Inflammatory macrophage (primary cell): Measurements from ENCODE around the gene EHF.

Experiments
- DNase-seq, 2 donors: peaks; one replicate each; pipeline ENCODE4 v3.0.0-alpha.2; 2020 to 2022

EHF gene

DNA sequence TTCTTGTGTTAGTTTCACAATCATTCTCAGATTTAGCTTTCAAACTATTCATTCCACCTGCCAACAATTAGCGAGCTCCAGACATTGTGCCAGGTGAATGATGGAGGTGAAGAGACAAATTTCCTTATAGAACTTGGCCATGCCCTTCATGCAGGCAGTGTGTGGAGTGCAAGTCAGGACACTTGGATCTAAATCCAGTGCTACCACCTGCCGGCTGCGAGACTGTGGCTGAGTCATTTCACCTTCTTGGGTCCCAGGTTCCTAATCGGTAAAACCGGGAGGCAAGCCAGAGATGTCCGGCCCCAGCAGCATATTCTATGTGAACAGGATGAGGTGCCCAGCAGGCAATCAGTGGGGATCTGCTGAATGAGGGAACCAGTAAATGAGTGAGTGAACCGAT lies 18.6 kb upstream of the EHF start:
- DNase-seq: no peak

DNA sequence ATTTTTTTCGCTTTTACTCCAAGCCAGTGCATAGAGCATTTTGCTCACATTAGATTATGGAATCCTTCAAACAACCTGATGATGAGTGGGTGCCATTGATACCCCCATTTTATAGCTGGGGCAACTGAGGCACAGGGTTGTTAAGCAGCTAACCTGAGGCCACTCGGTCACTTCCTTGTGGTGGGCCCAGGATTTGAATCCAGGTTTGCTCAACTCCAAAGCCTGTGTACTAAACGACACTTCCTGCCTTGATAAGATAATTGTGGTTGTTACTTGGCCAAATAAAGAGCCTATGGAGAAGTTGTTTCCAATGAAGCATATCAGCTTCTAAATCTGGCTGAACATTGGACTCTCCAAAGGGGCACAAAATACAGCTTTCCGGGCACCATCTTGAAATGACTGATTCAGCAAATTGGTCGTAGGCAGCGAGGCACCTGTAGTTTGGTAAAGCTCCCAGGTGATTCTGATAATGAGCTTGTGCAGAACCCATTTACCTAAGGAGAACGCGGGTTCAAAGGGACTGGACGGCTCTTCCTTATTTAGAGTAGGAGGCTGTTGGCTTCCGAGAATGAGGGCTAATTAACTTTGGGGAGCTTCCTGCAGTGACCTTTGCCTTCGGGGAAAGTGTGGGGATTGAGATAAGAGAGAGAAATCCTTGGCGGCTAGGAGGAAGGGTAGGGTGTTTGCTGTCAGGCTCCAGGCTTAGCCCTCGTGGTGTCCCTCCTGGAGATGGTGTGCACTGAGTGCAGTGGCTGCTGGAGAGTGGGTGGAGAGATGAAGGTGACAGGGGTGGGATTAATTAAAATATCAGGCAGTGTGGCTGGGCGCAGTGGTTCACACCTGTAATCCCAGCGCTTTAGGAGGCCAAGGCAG lies 17.5 kb upstream of the EHF start:
- no peak for DNase-seq

DNA sequence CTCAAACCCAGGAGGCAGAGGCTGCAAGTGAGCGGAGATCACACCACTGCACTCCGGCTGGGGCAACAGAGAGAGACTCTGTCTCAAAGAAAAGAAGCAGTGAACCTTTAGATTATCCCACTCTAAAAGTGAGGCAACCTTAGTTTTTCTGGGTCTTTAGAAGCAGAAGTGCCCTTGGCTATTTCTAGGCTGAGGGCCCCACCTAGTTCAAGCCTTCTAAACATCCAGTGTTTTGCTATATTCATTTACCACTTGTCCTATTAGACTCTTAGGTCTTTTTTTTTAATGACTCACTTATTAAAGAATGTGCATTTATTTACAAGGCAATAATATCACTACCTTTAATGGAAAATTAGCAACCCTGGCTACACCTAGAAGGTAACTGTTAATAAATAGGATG lies 16.7 kb upstream of the EHF start:
- no peak for DNase-seq

GRCh38 chr11:34604911-34605310 lies 16.0 kb upstream of the EHF start:
- DNase-seq: no peak

DNA sequence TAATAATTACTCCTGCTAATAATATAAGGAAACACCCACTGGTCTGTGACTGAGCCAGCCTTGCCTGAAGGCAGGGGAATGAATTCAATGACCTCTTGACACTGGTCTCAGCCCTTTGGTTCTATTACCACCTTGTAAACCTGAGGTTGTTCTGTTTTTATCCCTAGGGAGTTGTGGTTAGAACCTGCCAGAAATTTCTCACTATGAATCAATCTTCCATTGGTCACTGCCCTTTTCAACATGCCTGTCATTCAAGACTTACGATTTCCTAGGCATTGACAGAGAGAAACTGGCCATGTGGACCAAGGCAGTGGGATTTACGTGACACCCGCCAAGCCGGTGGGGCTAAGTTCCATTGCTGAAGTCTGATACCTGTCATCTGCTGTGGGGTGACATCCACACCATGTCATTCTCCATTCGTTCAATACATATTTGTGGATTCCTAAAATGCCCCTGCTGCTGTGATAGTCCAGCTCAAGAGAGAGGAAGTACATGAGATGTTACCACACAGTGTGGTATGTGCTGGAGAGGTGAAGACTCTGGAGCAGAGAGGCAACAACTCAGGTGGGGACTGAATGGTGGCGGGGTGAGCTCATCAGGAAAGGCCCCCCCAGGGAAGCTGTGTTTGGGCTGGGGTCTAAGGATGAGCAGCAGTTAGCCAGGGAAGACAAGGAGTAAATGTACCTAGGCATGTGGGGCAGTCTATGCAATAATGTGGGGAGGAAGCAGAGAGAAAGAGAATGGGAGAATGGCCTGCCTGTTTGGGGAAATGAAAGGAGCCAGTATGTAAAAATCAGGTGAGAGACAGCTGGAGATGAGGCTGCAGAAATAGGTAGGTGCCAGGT lies 15.2 kb upstream of the EHF start:
- DNase-seq: no peak

GRCh38 chr11:34606326-34607120 lies 14.4 kb upstream of the EHF start:
- DNase-seq: no peak

- DNase-seq: no peak
These were observed 11.6 kb upstream of the EHF start for GRCh38 chr11:34609187-34609751.

GRCh38 chr11:34609850-34610249 lies 11.0 kb upstream of the EHF start:
- peak in 1 of 2 donors; percentile 42 for DNase-seq

GRCh38 chr11:34610324-34611041 lies 10.4 kb upstream of the EHF start:
- no peak for DNase-seq

- DNase-seq: no peak
These were observed 7.9 kb upstream of the EHF start for GRCh38 chr11:34613015-34613414.

DNA sequence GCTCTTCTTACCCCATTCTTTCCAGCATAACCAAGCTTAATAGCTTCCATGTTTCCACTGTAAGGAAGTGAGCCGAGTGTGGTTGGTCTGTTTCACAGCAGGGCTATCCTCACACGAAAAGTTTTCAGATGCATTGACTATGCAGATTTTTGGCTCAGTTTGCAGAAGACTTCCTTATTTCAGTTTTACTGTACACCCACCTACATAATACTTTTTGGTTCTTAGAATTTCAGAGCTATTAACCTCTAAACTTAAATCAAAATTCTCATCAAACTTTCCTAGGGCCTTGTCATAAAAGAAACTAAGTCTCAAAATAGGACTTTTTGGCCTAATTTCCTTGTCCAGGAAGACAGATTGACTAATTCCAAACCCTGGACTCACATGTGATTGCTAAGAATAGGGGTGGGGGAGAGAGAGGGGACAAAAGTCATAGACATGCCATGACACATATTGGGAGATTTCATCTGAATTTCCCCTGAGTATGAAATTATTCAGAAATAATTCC lies 7.3 kb upstream of the EHF start:
- DNase-seq: peak; percentile 79 to 88

DNA sequence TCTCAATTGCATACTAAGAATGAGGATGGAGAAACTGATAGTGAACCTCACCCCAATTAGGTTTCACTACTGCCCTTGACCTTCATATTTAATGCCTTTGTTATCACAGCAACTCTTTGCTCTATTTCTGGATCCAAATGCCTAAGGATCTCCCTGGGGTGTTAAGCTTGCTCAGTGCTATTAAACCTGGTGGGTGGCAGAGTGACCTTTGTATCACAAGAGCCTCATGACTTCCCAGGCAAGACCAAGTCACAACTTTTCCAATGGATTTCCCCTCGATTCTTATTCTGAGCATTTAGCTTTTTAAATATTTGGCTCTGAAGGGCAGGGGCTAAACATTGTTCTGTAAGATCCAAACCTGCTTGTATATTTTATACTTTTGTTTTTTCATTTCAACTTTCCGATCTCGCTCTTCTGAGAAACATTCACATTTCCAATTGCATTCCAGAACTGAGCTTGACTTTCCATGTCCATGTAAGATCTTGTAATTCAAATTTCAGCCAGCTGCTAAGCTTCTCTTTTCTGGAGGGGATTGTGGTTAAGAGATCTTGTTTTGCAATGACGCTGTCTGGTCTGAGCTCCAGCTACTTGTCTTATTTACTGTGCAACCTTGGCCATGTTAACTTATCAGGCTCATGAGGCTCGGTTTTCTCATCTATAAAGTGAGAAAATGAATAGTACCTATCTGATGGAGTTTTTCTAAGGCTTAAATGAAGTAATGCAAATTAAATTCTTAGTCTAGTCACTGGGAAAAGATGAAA lies 6.4 kb upstream of the EHF start:
- peak; percentile 88 to 89 for DNase-seq

- no peak for DNase-seq
These were observed 4.8 kb upstream of the EHF start for GRCh38 chr11:34616086-34616485.

DNA sequence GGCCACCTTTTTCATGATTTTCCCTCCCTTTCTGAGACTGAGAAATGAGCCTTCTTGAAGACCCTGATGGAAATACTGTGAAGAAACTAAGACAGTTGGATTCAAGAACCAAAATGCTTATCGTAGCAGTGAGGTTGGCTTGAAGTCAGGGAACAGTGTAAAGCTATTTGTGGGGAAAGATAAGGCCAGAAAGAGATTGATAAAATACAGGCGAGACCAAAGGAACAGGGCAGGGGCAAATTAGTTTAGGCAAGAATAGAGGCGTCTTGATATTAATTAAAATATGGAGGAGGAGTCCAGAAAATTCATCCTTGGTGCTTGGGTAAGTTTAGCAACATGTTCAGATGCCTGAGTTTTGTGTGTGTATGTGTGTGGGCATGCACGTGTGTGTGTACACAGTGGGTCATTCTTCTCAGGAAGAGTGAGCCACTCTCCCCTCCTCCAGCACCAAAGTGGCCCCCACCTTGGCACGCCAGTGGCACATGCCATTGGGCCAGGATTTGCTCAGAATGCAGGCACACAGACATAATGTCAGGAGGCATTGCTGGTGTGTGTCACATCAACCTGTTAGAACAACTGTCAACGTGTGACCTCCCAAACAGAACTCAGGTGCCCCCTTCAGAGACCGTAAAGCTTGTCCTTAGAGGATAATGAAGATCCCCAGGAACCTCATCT lies 3.9 kb upstream of the EHF start:
- DNase-seq: no peak

DNA sequence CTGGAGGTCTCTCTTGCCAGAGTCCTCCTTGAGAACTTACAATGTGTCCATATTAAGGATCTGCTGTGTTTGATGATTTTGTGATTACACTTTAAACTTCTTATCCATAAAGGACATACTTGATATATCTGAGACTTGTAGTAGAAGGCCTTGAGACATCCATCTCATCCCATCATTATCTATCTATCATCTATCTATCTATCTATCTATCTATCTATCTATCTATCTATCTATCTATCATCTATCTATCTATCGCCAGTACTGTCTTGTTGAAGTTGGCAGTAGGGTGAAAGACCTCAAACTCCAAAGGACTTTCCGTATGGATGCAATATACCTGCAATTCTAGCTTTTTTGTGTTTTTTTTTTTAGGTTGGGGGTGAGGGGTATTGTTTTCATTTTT lies 2.5 kb upstream of the EHF start:
- DNase-seq: no peak

- DNase-seq: peak; percentile 31 to 77
These were observed 1.8 kb upstream of the EHF start for GRCh38 chr11:34619062-34619516.

DNA sequence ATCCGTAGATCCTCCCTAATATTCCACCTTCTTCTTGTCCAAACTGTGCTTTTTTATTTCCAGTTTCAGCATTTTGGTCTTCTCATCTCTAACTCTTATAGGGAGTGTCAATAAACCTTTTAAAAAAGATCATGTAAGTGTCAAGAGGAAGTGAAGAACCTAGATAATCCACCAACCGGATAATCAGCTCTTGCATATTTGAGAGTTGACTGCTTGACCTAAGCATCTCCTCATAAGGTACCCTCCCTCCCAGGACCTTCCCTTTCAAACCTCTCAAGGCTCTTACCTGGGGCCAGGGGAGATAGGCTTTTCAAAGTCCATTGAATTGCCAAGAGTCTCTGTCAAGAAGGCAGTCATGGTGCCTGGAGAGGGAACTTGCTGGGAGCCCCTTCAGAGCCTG lies 691 bp upstream of the EHF start:
- DNase-seq: no peak

GRCh38 chr11:34621876-34622275 lies 983 bp downstream of the EHF start:
- no peak for DNase-seq

- no peak for DNase-seq
These were observed 2.6 kb downstream of the EHF start for GRCh38 chr11:34623463-34623862.

GRCh38 chr11:34624069-34624468 lies 3.2 kb downstream of the EHF start:
- DNase-seq: no peak
